Hepatocyte (in vitro differentiated cells): ENCODE results near the gene BLM. TPM values are rescaled to one million over a fixed set of nuclear protein-coding genes. Genes with fewer than 3 reads are reported as not detected.

Source experiments
- DNase-seq: peaks from one replicate; pipeline ENCODE4 v3.0.0-alpha.2; 2016; ENCODE audit warnings: low spot score
- H2AFZ ChIP-seq: fragments of 200-600 bp; sonication (generic); 2 replicates; pipeline ENCODE4 v1.6.0; 2016; ENCODE audit warnings: antibody characterized with exemption, mild to moderate bottlenecking
- H3K27ac ChIP-seq: fragments of 200-600 bp; sonication (generic); 2 replicates; pipeline ENCODE4 v1.5.1; 2016; ENCODE audit warnings: mild to moderate bottlenecking
- H3K27me3 ChIP-seq: fragments of 200-600 bp; sonication (generic); 2 replicates; pipeline ENCODE4 v1.6.1; 2016
- H3K36me3 ChIP-seq: fragments of 200-600 bp; sonication (generic); replicated peaks from 2 replicates; pipeline ENCODE4 v1.5.1; 2016; ENCODE audit warnings: low read depth; ENCODE audit not compliant: insufficient read depth
- H3K4me1 ChIP-seq: fragments of 200-600 bp; sonication (generic); 2 replicates; pipeline ENCODE4 v1.5.1; 2016; ENCODE audit warnings: mild to moderate bottlenecking, moderate library complexity; ENCODE audit not compliant: insufficient read depth
- H3K4me2 ChIP-seq: fragments of 200-600 bp; sonication (generic); 2 replicates; pipeline ENCODE4 v1.6.0; 2016
- H3K4me3 ChIP-seq: fragments of 200-600 bp; sonication (generic); 2 replicates; pipeline ENCODE4 v1.5.1; 2016; ENCODE audit warnings: mild to moderate bottlenecking
- H3K79me2 ChIP-seq: fragments of 200-600 bp; sonication (generic); 2 replicates; pipeline ENCODE4 v1.6.0; 2017; ENCODE audit warnings: mild to moderate bottlenecking
- H3K9me2 ChIP-seq: fragments of 200-600 bp; sonication (generic); replicated peaks from 2 replicates; pipeline ENCODE4 v1.6.0; 2017; ENCODE audit warnings: mild to moderate bottlenecking; ENCODE audit not compliant: insufficient read depth
- H3K9me3 ChIP-seq: fragments of 200-600 bp; sonication (generic); 2 replicates; pipeline ENCODE4 v1.5.1; 2016; ENCODE audit warnings: low read depth, mild to moderate bottlenecking
- H4K20me1 ChIP-seq: fragments of 200-600 bp; sonication (generic); 2 replicates; pipeline ENCODE4 v1.6.0; 2016; ENCODE audit warnings: mild to moderate bottlenecking; ENCODE audit not compliant: insufficient read depth, poor library complexity, severe bottlenecking
- EZH2 ChIP-seq: fragments of 200-600 bp; sonication (generic); IDR thresholded peaks from 2 replicates; pipeline ENCODE4 v1.6.1; 2016; ENCODE audit warnings: antibody characterized with exemption, mild to moderate bottlenecking, borderline replicate concordance
- EZH2phosphoT487 ChIP-seq: fragments of 200-600 bp; sonication (generic); IDR thresholded peaks from one replicate; pipeline ENCODE4 v1.6.1; 2018; ENCODE audit warnings: antibody characterized with exemption, mild to moderate bottlenecking, low read depth, moderate library complexity; ENCODE audit not compliant: unreplicated experiment, severe bottlenecking
- WGBS: methylation state at CpG from one replicate; pipeline ENCODE4 v1.1.6; 2016; ENCODE audit warnings: low lambda C conversion rate; ENCODE audit errors: missing lambda C conversion rate; 5-methylcytosine and 5-hydroxymethylcytosine counted together
- polyA plus RNA-seq: library from polyadenylated mRNA; unstranded; fragments of >200 nt; fragmentation: Nextera tagmentation; extraction: Ambion mirVana; gene quantifications from 2 replicates; pipeline ENCODE4 v1.2.1, GENCODE V29; 2016
- total RNA-seq: library from RNA; depleted of rRNA; stranded (reverse); fragments of >200 nt; gene quantifications from 2 replicates; pipeline ENCODE4 v1.2.3, GENCODE V29; 2014
- TF ChIP-seq, protein P1 (sequence below): fragments of 200-600 bp; sonication (generic); IDR thresholded peaks from 2 replicates; pipeline ENCODE4 v1.5.1; 2016; ENCODE audit warnings: antibody characterized with exemption, mild to moderate bottlenecking; ENCODE audit not compliant: poor library complexity

The BLM gene
- total and polyA plus RNA-seq, 2 experiments from 2014 or later = 1.7 to 3.5 TPM

DNA sequence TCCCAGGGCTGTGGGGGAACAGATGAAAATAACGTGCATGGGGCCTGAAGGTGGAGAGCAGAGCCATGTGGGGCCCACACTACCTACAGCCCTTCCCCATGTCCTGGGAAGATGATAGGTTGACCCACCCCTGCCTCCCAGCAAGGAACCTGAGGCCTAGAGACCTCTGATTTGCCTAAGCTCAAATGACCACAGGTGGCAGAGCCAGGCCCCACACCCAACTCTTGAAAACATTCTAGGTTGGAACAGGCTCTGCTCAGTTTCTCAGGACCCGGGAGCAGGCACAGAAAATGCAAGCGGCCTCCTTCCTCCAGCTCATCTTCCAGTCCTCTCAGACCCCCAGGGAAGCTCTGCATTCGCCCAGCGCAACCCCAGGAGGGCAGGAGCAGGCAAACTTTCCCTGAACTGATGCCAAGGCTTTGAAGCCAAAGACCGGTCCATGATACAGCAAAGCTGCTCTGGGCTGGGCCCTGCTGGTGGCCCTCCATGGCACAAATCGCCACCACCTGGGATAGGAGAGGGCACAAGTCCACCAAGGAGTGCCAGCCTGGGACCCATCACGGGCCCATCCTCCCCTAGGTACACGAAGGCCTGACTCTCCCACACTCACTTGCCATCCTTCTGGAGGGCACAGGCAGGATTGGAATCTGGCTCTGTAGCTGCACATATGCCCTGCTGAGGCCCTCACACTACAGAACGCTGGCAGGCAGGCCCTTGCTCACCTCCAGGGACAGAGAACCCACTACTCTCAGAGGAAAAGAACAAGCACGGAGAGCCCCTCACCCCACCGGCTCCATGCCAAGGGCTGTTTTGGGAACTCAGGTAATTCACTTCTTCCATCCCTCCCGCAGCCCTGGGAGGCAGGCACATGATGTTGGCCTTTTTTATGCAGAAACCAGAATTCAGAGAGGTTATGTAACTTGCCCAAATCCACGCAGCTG is 100.2 kb downstream of the BLM start:
- no peaks in the 10 kb centered on the region for H3K36me3 ChIP-seq
- no peak overlapping the region for H2AFZ ChIP-seq
- no peaks in the 10 kb centered on the region for H3K27me3 ChIP-seq
- WGBS = 84% methylated on average over 14 of the region's 14 CpGs
- no peak for DNase-seq
- no peaks in the 10 kb centered on the region for H3K79me2 ChIP-seq
- H3K4me3 ChIP-seq = no peak overlapping the region
- H3K9me2 ChIP-seq = no peaks in the 10 kb centered on the region
- no peaks in the 10 kb centered on the region for H4K20me1 ChIP-seq
- H3K4me2 ChIP-seq = no peak overlapping the region
- TF ChIP-seq EZH2phosphoT487 = no peak
- no peak for TF ChIP-seq EZH2
- TF ChIP-seq, protein P1, sequence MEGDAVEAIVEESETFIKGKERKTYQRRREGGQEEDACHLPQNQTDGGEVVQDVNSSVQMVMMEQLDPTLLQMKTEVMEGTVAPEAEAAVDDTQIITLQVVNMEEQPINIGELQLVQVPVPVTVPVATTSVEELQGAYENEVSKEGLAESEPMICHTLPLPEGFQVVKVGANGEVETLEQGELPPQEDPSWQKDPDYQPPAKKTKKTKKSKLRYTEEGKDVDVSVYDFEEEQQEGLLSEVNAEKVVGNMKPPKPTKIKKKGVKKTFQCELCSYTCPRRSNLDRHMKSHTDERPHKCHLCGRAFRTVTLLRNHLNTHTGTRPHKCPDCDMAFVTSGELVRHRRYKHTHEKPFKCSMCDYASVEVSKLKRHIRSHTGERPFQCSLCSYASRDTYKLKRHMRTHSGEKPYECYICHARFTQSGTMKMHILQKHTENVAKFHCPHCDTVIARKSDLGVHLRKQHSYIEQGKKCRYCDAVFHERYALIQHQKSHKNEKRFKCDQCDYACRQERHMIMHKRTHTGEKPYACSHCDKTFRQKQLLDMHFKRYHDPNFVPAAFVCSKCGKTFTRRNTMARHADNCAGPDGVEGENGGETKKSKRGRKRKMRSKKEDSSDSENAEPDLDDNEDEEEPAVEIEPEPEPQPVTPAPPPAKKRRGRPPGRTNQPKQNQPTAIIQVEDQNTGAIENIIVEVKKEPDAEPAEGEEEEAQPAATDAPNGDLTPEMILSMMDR = no peak
- peaks cover 8% of the 10 kb centered on the region for H3K4me1 ChIP-seq
- H3K27ac ChIP-seq = no peak overlapping the region
- no peaks in the 10 kb centered on the region for H3K9me3 ChIP-seq

DNA sequence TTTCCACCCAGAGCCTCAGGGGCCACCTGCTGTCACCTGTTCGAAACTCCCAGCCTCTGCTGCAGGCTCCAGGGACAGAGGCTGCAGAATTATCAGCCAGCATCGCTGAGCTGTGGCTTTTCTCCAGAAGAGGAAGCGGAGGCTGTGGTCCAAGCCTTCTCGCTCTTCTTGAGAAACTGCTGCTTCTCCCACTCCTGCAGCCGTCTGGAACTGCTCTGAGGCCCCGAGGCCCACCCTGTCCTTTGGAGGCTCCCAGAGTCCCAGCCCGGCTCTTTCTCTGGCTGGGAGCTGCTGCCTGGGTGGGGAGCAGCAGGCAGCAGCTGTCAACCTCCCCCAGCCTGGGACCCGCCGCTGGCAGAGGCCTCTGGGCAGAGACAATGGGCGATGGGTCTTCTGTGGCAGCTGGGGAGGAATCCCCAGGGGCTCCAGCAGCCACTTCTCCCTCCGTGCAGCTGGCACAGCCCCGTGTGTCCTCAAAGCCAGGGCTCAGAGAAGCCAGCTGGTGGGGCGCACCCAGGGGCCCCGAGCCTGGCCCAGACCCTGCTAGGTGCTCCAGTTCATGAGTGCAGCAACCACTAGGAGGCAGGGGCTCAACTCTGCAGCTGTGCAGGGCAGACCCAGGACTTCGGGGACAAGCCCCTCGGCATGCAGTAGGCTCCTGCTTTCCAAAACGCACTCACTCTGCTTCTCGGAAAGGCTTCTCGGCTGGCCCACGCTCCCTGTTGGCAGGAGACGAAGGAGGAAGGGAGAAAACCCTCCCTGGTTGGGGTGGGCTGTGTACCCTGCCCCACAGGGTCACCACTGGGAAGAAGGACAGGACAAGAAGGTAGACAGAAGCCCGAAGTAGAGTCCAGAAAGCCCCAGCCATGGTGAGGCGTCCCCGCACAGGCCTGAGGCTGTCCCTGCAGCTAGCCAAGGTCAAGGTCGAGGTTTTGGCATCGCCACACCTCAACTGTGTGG is 101.4 kb downstream of the BLM start:
- Histone ChIP-seq H3K36me3 (no peaks in the 10 kb centered on the region), H3K4me2 (no peak overlapping the region), H3K9me3 (no peaks in the 10 kb centered on the region), H3K9me2 (no peaks in the 10 kb centered on the region), H3K4me3 (no peak overlapping the region), H3K27ac (no peak overlapping the region), H2AFZ (no peak overlapping the region), H4K20me1 (no peaks in the 10 kb centered on the region), H3K79me2 (no peaks in the 10 kb centered on the region), H3K4me1 (peaks cover 8% of the 10 kb centered on the region), H3K27me3 (no peaks in the 10 kb centered on the region)
- no peak for TF ChIP-seq EZH2
- no peak for TF ChIP-seq EZH2phosphoT487
- TF ChIP-seq, protein P1 = peak; percentile 6
- DNase-seq = no peak
- 82% methylated on average over 26 of the region's 26 CpGs for WGBS

DNA sequence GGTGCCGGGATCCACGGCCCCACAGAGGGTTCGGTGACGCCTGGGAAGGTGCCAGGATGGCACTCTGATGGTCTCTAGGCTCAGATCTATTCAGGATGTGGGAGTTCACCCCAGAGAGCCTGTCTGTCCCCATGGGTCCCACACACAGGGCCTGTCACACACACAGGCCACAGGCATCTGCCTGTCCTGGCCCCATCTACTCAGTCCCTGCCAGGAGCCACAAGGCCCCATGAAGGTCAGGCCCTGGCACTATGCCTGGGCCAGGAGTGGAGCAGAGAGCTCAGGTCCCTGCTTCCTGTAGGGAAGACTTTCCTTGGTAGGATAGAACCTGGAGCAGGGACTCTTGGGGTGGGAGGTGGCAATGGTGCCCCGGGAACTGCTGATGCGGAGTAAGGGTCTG is 102.2 kb downstream of the BLM start:
- TF ChIP-seq, protein P1 = no peak
- TF ChIP-seq EZH2 (no peak), EZH2phosphoT487 (no peak)
- H3K27ac ChIP-seq = no peak overlapping the region
- H2AFZ ChIP-seq = no peak overlapping the region
- no peak for DNase-seq
- no peaks in the 10 kb centered on the region for H3K36me3 ChIP-seq
- no peaks in the 10 kb centered on the region for H3K9me3 ChIP-seq
- H3K27me3 ChIP-seq = no peaks in the 10 kb centered on the region
- H3K4me3 ChIP-seq = no peak overlapping the region
- no peaks in the 10 kb centered on the region for H3K79me2 ChIP-seq
- 97% methylated on average over 4 of the region's 6 CpGs for WGBS
- H4K20me1 ChIP-seq = no peaks in the 10 kb centered on the region
- no peak overlapping the region for H3K4me2 ChIP-seq
- H3K4me1 ChIP-seq = peaks cover 4% of the 10 kb centered on the region
- no peaks in the 10 kb centered on the region for H3K9me2 ChIP-seq
